SK-N-SH treated with all-trans-retinoic acid at 6 μM for 48 hours (cell line): ENCODE results near the gene SAMD13.

ENCODE experiments used
- ATAC-seq: fragments of 200-7000 bp; cut with Tn5 transposase; 3 replicates; pipeline ENCODE4 v1.9.1; 2020; ENCODE audit warnings: mild to moderate bottlenecking, moderate library complexity
- ARNTL ChIP-seq: fragments of 450-650 bp; formaldehyde crosslinking; IDR thresholded peaks from 2 replicates; pipeline ENCODE4 v1.5.0; 2020; ENCODE audit warnings: low read depth, mild to moderate bottlenecking, moderate library complexity, borderline replicate concordance
- BACH2 ChIP-seq: fragments of 250-450 bp; sonication (Bioruptor Pico); IDR thresholded peaks from 2 replicates; pipeline ENCODE4 v1.9.0; 2021; ENCODE audit warnings: mild to moderate bottlenecking, borderline replicate concordance
- CSDC2 ChIP-seq: fragments of 250-450 bp; sonication (Bioruptor Pico); IDR thresholded peaks from 2 replicates; pipeline ENCODE4 v1.5.0; 2020; ENCODE audit warnings: mild to moderate bottlenecking, moderate library complexity
- ESRRG ChIP-seq: fragments of 250-450 bp; sonication (Bioruptor Pico); IDR thresholded peaks from 2 replicates; pipeline ENCODE4 v1.6.1; 2021; ENCODE audit warnings: mild to moderate bottlenecking
- GLIS3 ChIP-seq: fragments of 250-450 bp; sonication (Bioruptor Pico); IDR thresholded peaks from 2 replicates; pipeline ENCODE4 v1.5.0; 2020; ENCODE audit warnings: mild to moderate bottlenecking, moderate library complexity
- ISL1 ChIP-seq: fragments of 250-450 bp; sonication (Bioruptor Pico); IDR thresholded peaks from 2 replicates; pipeline ENCODE4 v2.1.2; 2022; ENCODE audit warnings: mild to moderate bottlenecking, moderate library complexity
- OSR1 ChIP-seq: fragments of 250-450 bp; sonication (Bioruptor Pico); IDR thresholded peaks from 2 replicates; pipeline ENCODE4 v1.8.0; 2022; ENCODE audit warnings: moderate library complexity, mild to moderate bottlenecking, inconsistent platforms
- PPARA ChIP-seq: fragments of 250-450 bp; sonication (Bioruptor Pico); IDR thresholded peaks from 2 replicates; pipeline ENCODE4 v1.5.0; 2020; ENCODE audit warnings: mild to moderate bottlenecking, borderline replicate concordance
- RARB ChIP-seq: fragments of 250-450 bp; sonication (Bioruptor Pico); IDR thresholded peaks from 2 replicates; pipeline ENCODE4 v1.8.0; 2021; ENCODE audit warnings: mild to moderate bottlenecking, moderate library complexity
- SNAI2 ChIP-seq: fragments of 250-450 bp; sonication (Bioruptor Pico); IDR thresholded peaks from 2 replicates; pipeline ENCODE4 v1.5.0; 2020; ENCODE audit warnings: mild to moderate bottlenecking, moderate library complexity
- TCF4 ChIP-seq: fragments of 250-450 bp; sonication (Bioruptor Pico); IDR thresholded peaks from 2 replicates; pipeline ENCODE4 v1.8.0; 2021; ENCODE audit warnings: mild to moderate bottlenecking, moderate library complexity, borderline replicate concordance
- TOX ChIP-seq: fragments of 250-450 bp; sonication (Bioruptor Pico); IDR thresholded peaks from 2 replicates; pipeline ENCODE4 v1.8.0; 2021; ENCODE audit warnings: mild to moderate bottlenecking, moderate library complexity, borderline replicate concordance
- ZC3H10 ChIP-seq: fragments of 250-450 bp; sonication (Bioruptor Pico); IDR thresholded peaks from 2 replicates; pipeline ENCODE4 v1.5.1; 2021; ENCODE audit warnings: mild to moderate bottlenecking, moderate library complexity
- ZFP3 ChIP-seq: fragments of 250-450 bp; sonication (Bioruptor Pico); IDR thresholded peaks from 2 replicates; pipeline ENCODE4 v1.5.0; 2020; ENCODE audit warnings: mild to moderate bottlenecking, moderate library complexity
- ZFP30 ChIP-seq: fragments of 450-650 bp; formaldehyde crosslinking; IDR thresholded peaks from 2 replicates; pipeline ENCODE4 v1.5.0; 2022; ENCODE audit warnings: mild to moderate bottlenecking, moderate library complexity
- ZNF565 ChIP-seq: fragments of 450-650 bp; formaldehyde crosslinking; conservative IDR thresholded peaks from 2 replicates; pipeline ENCODE4 v1.5.0; 2020; ENCODE audit warnings: low read depth, mild to moderate bottlenecking, moderate library complexity
- ZNF70 ChIP-seq: fragments of 450-650 bp; formaldehyde crosslinking; IDR thresholded peaks from 2 replicates; pipeline ENCODE4 v1.5.0; 2020; ENCODE audit warnings: mild to moderate bottlenecking, moderate library complexity
- ZNF8 ChIP-seq: fragments of 450-650 bp; formaldehyde crosslinking; IDR thresholded peaks from 2 replicates; pipeline ENCODE4 v1.5.0; 2020; ENCODE audit warnings: mild to moderate bottlenecking, moderate library complexity
- TF ChIP-seq, protein P1 (sequence below): fragments of 250-450 bp; sonication (Bioruptor Pico); IDR thresholded peaks from 2 replicates; pipeline ENCODE4 v1.8.0; 2020; ENCODE audit warnings: mild to moderate bottlenecking, moderate library complexity, borderline replicate concordance
- TF ChIP-seq, protein P2 (sequence below): fragments of 250-450 bp; sonication (Bioruptor Pico); IDR thresholded peaks from 2 replicates; pipeline ENCODE4 v1.5.1; 2020; ENCODE audit warnings: low read depth, mild to moderate bottlenecking, moderate library complexity
- TF ChIP-seq, protein P3 (sequence below): fragments of 250-450 bp; sonication (Bioruptor Pico); IDR thresholded peaks from 2 replicates; pipeline ENCODE4 v1.5.0; 2020; ENCODE audit warnings: mild to moderate bottlenecking, moderate library complexity
- TF ChIP-seq, protein P4 (sequence below): fragments of 250-450 bp; sonication (Bioruptor Pico); IDR thresholded peaks from 2 replicates; pipeline ENCODE4 v1.5.1; 2021; ENCODE audit warnings: mild to moderate bottlenecking, moderate library complexity
- TF ChIP-seq, protein P5 (sequence below): fragments of 250-450 bp; sonication (Bioruptor Pico); IDR thresholded peaks from 2 replicates; pipeline ENCODE4 v1.8.0; 2021; ENCODE audit warnings: low read depth, mild to moderate bottlenecking, moderate library complexity, borderline replicate concordance

Gene SAMD13

DNA sequence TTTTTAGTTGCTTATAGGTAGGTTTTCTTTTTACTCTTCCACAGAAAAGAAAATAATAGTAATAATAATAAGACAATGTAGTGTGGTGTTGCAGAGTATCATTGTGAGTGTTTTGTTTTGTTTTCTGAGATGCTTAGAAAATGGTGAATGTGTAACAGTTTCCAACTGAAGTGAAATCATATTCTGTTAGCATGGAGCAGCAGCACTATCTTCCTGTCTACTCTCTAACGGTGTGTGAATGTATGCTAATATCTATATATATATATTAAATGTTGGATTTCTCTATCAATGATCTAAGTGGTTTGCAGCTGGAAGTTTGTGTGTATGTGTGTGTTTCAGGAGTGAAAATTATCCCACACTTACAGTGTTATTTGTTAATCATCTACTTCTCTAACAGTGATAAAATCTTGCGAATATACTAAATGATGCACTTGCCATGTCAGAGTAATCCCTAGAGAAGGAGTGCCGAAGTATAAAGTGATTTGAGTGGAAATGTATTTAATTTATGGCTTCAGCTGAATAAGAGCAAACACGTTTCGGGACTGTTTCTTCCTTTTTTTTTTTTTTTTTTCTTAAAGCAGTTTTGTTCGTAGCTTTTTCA is 377 bp downstream of the SAMD13 start (continued):
- no peak for TF ChIP-seq RARB
- no peak for TF ChIP-seq SNAI2 (CRISPR knock-in tag)
- TF ChIP-seq, protein P1, sequence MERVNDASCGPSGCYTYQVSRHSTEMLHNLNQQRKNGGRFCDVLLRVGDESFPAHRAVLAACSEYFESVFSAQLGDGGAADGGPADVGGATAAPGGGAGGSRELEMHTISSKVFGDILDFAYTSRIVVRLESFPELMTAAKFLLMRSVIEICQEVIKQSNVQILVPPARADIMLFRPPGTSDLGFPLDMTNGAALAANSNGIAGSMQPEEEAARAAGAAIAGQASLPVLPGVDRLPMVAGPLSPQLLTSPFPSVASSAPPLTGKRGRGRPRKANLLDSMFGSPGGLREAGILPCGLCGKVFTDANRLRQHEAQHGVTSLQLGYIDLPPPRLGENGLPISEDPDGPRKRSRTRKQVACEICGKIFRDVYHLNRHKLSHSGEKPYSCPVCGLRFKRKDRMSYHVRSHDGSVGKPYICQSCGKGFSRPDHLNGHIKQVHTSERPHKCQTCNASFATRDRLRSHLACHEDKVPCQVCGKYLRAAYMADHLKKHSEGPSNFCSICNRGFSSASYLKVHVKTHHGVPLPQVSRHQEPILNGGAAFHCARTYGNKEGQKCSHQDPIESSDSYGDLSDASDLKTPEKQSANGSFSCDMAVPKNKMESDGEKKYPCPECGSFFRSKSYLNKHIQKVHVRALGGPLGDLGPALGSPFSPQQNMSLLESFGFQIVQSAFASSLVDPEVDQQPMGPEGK (CRISPR knock-in tag), result no peak
- TF ChIP-seq ISL1 (CRISPR knock-in tag), result no peak
- no peak for TF ChIP-seq TCF4 (CRISPR knock-in tag)
- no peak for TF ChIP-seq CSDC2 (CRISPR knock-in tag)
- TF ChIP-seq BACH2, result no peak

DNA sequence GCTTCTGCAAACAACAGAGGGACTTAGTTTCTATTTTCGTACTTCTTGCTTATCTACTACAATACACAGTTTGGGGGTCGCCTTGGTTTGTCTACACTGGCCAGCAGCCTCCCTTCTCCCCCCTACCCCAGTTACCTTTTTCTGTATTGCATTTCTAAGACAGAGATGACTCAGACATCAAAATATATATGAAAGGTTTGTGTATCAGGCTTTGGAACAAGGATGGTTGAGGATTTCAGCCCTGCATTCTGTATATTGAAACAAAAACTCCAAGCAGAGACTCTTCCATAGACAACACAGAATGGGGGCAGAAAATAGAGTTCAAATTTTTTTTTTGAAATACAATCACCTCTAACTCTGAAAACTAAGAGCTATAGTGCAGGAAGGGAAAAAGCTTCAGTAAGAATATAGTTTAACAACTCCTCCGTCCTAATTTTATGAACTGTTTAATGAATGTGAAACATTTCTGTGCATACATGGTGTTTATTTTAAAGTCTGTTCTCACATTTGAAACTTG is 1.9 kb downstream of the SAMD13 start:
- TF ChIP-seq ZNF8 (no peak), ZFP30 (CRISPR knock-in tag) (no peak), OSR1 (CRISPR knock-in tag) (no peak), GLIS3 (no peak), ARNTL (no peak), PPARA (CRISPR knock-in tag) (no peak), ZFP3 (CRISPR knock-in tag) (no peak), ZNF565 (no peak), ZC3H10 (no peak), ESRRG (CRISPR knock-in tag) (no peak), SNAI2 (CRISPR knock-in tag) (no peak), BACH2 (no peak), TOX (CRISPR knock-in tag) (no peak), ISL1 (CRISPR knock-in tag) (no peak), CSDC2 (CRISPR knock-in tag) (no peak)
- TF ChIP-seq, protein P1 (CRISPR knock-in tag), result no peak
- TF ChIP-seq, protein P2, sequence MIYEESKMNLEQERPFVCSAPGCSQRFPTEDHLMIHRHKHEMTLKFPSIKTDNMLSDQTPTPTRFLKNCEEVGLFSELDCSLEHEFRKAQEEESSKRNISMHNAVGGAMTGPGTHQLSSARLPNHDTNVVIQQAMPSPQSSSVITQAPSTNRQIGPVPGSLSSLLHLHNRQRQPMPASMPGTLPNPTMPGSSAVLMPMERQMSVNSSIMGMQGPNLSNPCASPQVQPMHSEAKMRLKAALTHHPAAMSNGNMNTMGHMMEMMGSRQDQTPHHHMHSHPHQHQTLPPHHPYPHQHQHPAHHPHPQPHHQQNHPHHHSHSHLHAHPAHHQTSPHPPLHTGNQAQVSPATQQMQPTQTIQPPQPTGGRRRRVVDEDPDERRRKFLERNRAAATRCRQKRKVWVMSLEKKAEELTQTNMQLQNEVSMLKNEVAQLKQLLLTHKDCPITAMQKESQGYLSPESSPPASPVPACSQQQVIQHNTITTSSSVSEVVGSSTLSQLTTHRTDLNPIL (CRISPR knock-in tag), result no peak
- TF ChIP-seq, protein P3, sequence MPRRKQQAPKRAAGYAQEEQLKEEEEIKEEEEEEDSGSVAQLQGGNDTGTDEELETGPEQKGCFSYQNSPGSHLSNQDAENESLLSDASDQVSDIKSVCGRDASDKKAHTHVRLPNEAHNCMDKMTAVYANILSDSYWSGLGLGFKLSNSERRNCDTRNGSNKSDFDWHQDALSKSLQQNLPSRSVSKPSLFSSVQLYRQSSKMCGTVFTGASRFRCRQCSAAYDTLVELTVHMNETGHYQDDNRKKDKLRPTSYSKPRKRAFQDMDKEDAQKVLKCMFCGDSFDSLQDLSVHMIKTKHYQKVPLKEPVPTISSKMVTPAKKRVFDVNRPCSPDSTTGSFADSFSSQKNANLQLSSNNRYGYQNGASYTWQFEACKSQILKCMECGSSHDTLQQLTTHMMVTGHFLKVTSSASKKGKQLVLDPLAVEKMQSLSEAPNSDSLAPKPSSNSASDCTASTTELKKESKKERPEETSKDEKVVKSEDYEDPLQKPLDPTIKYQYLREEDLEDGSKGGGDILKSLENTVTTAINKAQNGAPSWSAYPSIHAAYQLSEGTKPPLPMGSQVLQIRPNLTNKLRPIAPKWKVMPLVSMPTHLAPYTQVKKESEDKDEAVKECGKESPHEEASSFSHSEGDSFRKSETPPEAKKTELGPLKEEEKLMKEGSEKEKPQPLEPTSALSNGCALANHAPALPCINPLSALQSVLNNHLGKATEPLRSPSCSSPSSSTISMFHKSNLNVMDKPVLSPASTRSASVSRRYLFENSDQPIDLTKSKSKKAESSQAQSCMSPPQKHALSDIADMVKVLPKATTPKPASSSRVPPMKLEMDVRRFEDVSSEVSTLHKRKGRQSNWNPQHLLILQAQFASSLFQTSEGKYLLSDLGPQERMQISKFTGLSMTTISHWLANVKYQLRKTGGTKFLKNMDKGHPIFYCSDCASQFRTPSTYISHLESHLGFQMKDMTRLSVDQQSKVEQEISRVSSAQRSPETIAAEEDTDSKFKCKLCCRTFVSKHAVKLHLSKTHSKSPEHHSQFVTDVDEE (CRISPR knock-in tag), result no peak
- TF ChIP-seq, protein P4, sequence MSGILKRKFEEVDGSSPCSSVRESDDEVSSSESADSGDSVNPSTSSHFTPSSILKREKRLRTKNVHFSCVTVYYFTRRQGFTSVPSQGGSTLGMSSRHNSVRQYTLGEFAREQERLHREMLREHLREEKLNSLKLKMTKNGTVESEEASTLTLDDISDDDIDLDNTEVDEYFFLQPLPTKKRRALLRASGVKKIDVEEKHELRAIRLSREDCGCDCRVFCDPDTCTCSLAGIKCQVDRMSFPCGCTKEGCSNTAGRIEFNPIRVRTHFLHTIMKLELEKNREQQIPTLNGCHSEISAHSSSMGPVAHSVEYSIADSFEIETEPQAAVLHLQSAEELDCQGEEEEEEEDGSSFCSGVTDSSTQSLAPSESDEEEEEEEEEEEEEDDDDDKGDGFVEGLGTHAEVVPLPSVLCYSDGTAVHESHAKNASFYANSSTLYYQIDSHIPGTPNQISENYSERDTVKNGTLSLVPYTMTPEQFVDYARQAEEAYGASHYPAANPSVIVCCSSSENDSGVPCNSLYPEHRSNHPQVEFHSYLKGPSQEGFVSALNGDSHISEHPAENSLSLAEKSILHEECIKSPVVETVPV (CRISPR knock-in tag), result no peak
- TF ChIP-seq, all 23 proteins: peak for 0
- peak; percentile 8 for ATAC-seq

DNA sequence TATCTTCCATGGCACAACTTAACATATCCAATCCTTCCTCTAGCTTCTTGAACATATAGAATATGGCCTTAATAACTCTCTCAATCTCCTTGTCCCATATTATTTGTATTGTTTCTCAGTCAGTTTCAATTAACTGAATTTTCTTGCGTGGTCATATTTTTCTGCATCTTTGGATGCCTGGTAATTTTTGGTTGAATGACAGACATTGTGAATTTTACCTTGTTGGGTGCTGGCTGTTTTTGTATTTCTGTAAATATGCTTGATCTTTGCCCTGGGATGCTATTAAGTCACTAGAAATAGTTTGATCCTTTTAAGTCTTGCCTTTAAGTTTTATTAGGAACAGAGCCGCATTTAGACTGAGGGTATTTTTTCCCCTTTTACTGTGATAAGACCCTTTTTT is 5.9 kb downstream of the SAMD13 start:
- TF ChIP-seq CSDC2 (CRISPR knock-in tag), result no peak
- no peak for TF ChIP-seq ZC3H10
- TF ChIP-seq ARNTL, result no peak
- TF ChIP-seq, protein P4 (CRISPR knock-in tag), result no peak
- no peak for TF ChIP-seq TOX (CRISPR knock-in tag)
- no peak for TF ChIP-seq GLIS3
- TF ChIP-seq, protein P5, sequence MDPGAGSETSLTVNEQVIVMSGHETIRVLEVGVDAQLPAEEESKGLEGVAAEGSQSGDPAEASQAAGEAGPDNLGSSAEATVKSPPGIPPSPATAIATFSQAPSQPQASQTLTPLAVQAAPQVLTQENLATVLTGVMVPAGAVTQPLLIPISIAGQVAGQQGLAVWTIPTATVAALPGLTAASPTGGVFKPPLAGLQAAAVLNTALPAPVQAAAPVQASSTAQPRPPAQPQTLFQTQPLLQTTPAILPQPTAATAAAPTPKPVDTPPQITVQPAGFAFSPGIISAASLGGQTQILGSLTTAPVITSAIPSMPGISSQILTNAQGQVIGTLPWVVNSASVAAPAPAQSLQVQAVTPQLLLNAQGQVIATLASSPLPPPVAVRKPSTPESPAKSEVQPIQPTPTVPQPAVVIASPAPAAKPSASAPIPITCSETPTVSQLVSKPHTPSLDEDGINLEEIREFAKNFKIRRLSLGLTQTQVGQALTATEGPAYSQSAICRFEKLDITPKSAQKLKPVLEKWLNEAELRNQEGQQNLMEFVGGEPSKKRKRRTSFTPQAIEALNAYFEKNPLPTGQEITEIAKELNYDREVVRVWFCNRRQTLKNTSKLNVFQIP, result no peak
- TF ChIP-seq ZFP30 (CRISPR knock-in tag), result no peak
- no peak for TF ChIP-seq ESRRG (CRISPR knock-in tag)
- no peak for TF ChIP-seq TCF4 (CRISPR knock-in tag)
- TF ChIP-seq OSR1 (CRISPR knock-in tag), result no peak
- no peak for TF ChIP-seq ZNF565
- no peak for TF ChIP-seq ZNF70 (CRISPR knock-in tag)
- TF ChIP-seq, protein P2 (CRISPR knock-in tag), result no peak
- TF ChIP-seq BACH2, result no peak
- no peak for ATAC-seq
